ENCODE measurements around the gene EBF3.

- TF ChIP-seq CTCF (IDR thresholded peaks at IDR 0.05): no peak
- TF ChIP-seq POLR2AphosphoS5 (IDR thresholded peaks at IDR 0.05): no peak
Measured at GRCh38 chr10:129965425-129965808, 1.3 kb upstream of the EBF3 start.

All from suprapubic skin (tissue), 3 donors.